NCI-H1417 treated with DMSO at 0.1 percent for 48 hours (cell line): ENCODE data around the gene UVSSA.
"Not testable (repeated sequence)": the region's sequence is repeated elsewhere in the genome, so short reads cannot be mapped to it uniquely, and the experiment has no call there.

Experiments used
- DNase-seq: peaks from one replicate; lab custom pipeline; 2025; lab: John Stamatoyannopoulos, UW

UVSSA gene

GRCh38 chr4:1316537-1317168 is 30.4 kb upstream of the UVSSA start:
- no peak for DNase-seq

- DNase-seq, result no peak
Observed at GRCh38 chr4:1317177-1318045, 29.6 kb upstream of the UVSSA start.

- no peak for DNase-seq
Observed at GRCh38 chr4:1318046-1318375, 29.0 kb upstream of the UVSSA start.

- no peak for DNase-seq
Observed at GRCh38 chr4:1318488-1319213, 28.4 kb upstream of the UVSSA start.

GRCh38 chr4:1321486-1321885 is 25.5 kb upstream of the UVSSA start:
- no peak for DNase-seq

GRCh38 chr4:1321946-1322650 is 24.9 kb upstream of the UVSSA start:
- no peak for DNase-seq

GRCh38 chr4:1323280-1323634 is 23.8 kb upstream of the UVSSA start:
- no peak for DNase-seq

- DNase-seq, result no peak
Observed at GRCh38 chr4:1323635-1324442, 23.2 kb upstream of the UVSSA start.

GRCh38 chr4:1324443-1325175 is 22.4 kb upstream of the UVSSA start:
- DNase-seq, result not testable (repeated sequence)

GRCh38 chr4:1325176-1325480 is 21.9 kb upstream of the UVSSA start:
- no peak for DNase-seq

GRCh38 chr4:1325681-1326635 is 21.1 kb upstream of the UVSSA start:
- no peak for DNase-seq

GRCh38 chr4:1326751-1327525 is 20.1 kb upstream of the UVSSA start:
- DNase-seq, result no peak

- DNase-seq, result no peak
Observed at GRCh38 chr4:1327526-1328266, 19.3 kb upstream of the UVSSA start.

GRCh38 chr4:1328267-1329155 is 18.5 kb upstream of the UVSSA start:
- no peak for DNase-seq

GRCh38 chr4:1329408-1330371 is 17.3 kb upstream of the UVSSA start:
- no peak for DNase-seq
